Testis (tissue), 3 donors: ENCODE measurements around the gene JAML. TPM values are rescaled to one million over a fixed set of nuclear protein-coding genes. Genes with fewer than 3 reads are reported as not detected.

Experiments
- DNase-seq: peaks from one replicate; pipeline ENCODE4 v3.0.0-alpha.2; 2019
- H3K27ac ChIP-seq, 2 donors: fragments of 200-600 bp; sonication (generic); one replicate each; pipeline ENCODE4 v1.5.1; 2019
- H3K27me3 ChIP-seq: fragments of 200-600 bp; sonication (generic); one replicate; pipeline ENCODE4 v1.5.1; 2019
- H3K36me3 ChIP-seq: fragments of 200-600 bp; sonication (generic); one replicate; pipeline ENCODE4 v1.5.1; 2017; ENCODE audit warnings: low read depth; ENCODE audit errors: missing control alignments
- H3K4me1 ChIP-seq: fragments of 200-600 bp; sonication (generic); one replicate; pipeline ENCODE4 v1.5.1; 2019
- H3K4me3 ChIP-seq, 2 donors: fragments of 200-600 bp; sonication (generic); one replicate each; pipeline ENCODE4 v1.5.1; 2017 to 2019
- H3K9me3 ChIP-seq: fragments of 200-600 bp; sonication (generic); one replicate; pipeline ENCODE4 v1.5.1; 2017
- CTCF ChIP-seq, 3 experiments: fragments of 450-650 bp in 2 of 3; fragments of 200-600 bp in 1 of 3; sonication (generic) in 1 of 3; IDR thresholded peaks; one replicate each; pipeline ENCODE4 v1.5.1; 2016 to 2019; ENCODE audit warnings: antibody characterized with exemption in 3 of 3, mild to moderate bottlenecking in 2 of 3, moderate library complexity in 1 of 3
- POLR2A ChIP-seq: fragments of 450-650 bp; IDR thresholded peaks from one replicate; pipeline ENCODE4 v1.6.1; 2017; ENCODE audit warnings: antibody characterized with exemption, mild to moderate bottlenecking, moderate library complexity
- WGBS, 2 donors: methylation state at CpG; one replicate each; pipeline ENCODE4 v1.1.5; 2018; 5-methylcytosine and 5-hydroxymethylcytosine counted together
- intact Hi-C: fragments of 100-400 bp; cut with DNase I; formaldehyde crosslinking; loops from one replicate; pipeline ENCODE4 v1.15.1; 2023; ENCODE audit warnings: low total_unique reads
- polyA plus RNA-seq: library from polyadenylated mRNA; stranded (reverse); fragments of 350-450 nt; fragmentation: Illumina TruSeq; extraction: RNeasy Lipid Tissue Mini Kit (QIAGEN cat#74804); gene quantifications from one replicate; pipeline ENCODE4 v1.2.3, GENCODE V29; 2014; ENCODE audit warnings: low read depth, low replicate concordance; ENCODE audit not compliant: insufficient read depth
- total RNA-seq, 2 donors: library from RNA; depleted of rRNA; stranded (reverse); fragments of >200 nt; gene quantifications; one replicate each; pipeline ENCODE4 v1.2.3, GENCODE V29; 2016

The JAML gene
- total and polyA plus RNA-seq, 3 donors from 2014 or later: 1.9 to 9.7 (median 3.5) TPM

GRCh38 chr11:118175993-118176777 lies 48.6 kb downstream of the JAML start, which contains the start of gene SCN2B:
Gene SCN2B (minus strand): TSS chr11:118176639. CDS start chr11:118176431, 208 bp downstream.
- H3K9me3 ChIP-seq: no peaks in the 10 kb centered on the region
- no peak for DNase-seq
- 33 to 37% methylated on average over 14 of the region's 14 CpGs for WGBS, 2 donors
- no peaks in the 10 kb centered on the region for H3K27me3 ChIP-seq
- H3K4me1 ChIP-seq: peaks cover 11% of the 10 kb centered on the region
- no peak within 1 kb of the TSS for H3K4me3 ChIP-seq
- intact Hi-C loops: no loop called here
- H3K36me3 ChIP-seq: no peaks in the 10 kb centered on the region
- no peak for TF ChIP-seq CTCF (IDR thresholded peaks at IDR 0.05)
- no peak for TF ChIP-seq POLR2A
- H3K27ac ChIP-seq: no peak within 1 kb of the TSS

GRCh38 chr11:118175031-118175992 lies 49.5 kb downstream of the JAML start:
- H3K4me3 ChIP-seq: no peak overlapping the region
- intact Hi-C loops: no loop called here
- 67% methylated on average over 13 of the region's 13 CpGs for WGBS, 2 donors

GRCh38 chr11:118174006-118174567 lies 50.7 kb downstream of the JAML start:
- Histone ChIP-seq H3K4me1 (peaks cover 4% of the 10 kb centered on the region), H3K27me3 (no peaks in the 10 kb centered on the region), H3K4me3 (no peak overlapping the region), H3K36me3 (no peaks in the 10 kb centered on the region), H3K27ac (no peak overlapping the region), H3K9me3 (no peaks in the 10 kb centered on the region)
- no peak for DNase-seq
- 86 to 92% methylated on average over 9 of the region's 9 CpGs for WGBS, 2 donors
- intact Hi-C loops: no loop called here
- TF ChIP-seq CTCF (IDR thresholded peaks at IDR 0.05) (no peak), POLR2A (no peak)

More at GRCh38 chr11:118175031-118175992, 49.5 kb downstream of the JAML start:
- Histone ChIP-seq H3K9me3 (no peaks in the 10 kb centered on the region), H3K27ac (no peak overlapping the region), H3K27me3 (no peaks in the 10 kb centered on the region), H3K36me3 (no peaks in the 10 kb centered on the region), H3K4me1 (peaks cover 7% of the 10 kb centered on the region)
- no peak for TF ChIP-seq CTCF (IDR thresholded peaks at IDR 0.05)
- TF ChIP-seq POLR2A: no peak
- DNase-seq: no peak

- H3K9me3 ChIP-seq: no peaks in the 10 kb centered on the region
- WGBS, 2 donors: 69 to 87% methylated on average over 9 of the region's 9 CpGs
- TF ChIP-seq CTCF (IDR thresholded peaks at IDR 0.05) (no peak), POLR2A (no peak)
- no peak overlapping the region for H3K4me3 ChIP-seq
- intact Hi-C loops: no loop called here
- no peaks in the 10 kb centered on the region for H3K36me3 ChIP-seq
- no peak for DNase-seq
- no peaks in the 10 kb centered on the region for H3K27me3 ChIP-seq
- H3K27ac ChIP-seq: no peak overlapping the region
- peaks cover 4% of the 10 kb centered on the region for H3K4me1 ChIP-seq
Measured at GRCh38 chr11:118172356-118172755, 52.5 kb downstream of the JAML start.
